Measurements from ENCODE around the gene TMEFF1.

DNA sequence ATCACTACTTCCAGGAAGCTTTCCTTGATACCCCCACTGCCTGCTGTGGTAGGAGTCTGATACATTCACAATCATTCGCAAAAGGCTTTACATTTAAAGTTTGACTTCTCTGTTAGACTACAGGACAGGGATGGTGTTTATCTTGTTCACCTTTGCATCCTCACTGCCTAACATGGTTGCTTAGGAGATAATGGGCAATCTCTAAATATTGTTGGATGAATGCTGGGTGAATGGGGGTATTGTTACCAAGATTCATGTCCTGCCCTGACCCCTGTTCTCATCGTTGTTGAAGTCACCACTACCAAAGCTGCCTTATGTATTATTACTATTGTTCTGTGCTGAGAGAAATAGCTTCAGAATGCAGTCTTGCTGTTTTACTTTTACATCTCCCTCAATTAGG, 7.7 kb upstream of the TMEFF1 start:
- no peak for TF ChIP-seq EZH2 (IDR thresholded peaks at IDR 0.05; ENCODE audit: insufficient read depth, poor library complexity, severe bottlenecking)
- TF ChIP-seq EZH2phosphoT487 (IDR thresholded peaks at IDR 0.05; ENCODE audit: insufficient read depth, low read depth), result no peak

Data from GM23248 (cell line).